K562 (cell line): ENCODE measurements around the gene SLC25A21.

Experiments
- POLR2AphosphoS5 ChIP-seq: IDR thresholded peaks from 2 replicates; pipeline ENCODE4 v1.6.1; 2011; ENCODE audit warnings: mild to moderate bottlenecking, low read depth, low read length, moderate library complexity; ENCODE audit not compliant: control insufficient read depth, insufficient read depth
- TF ChIP-seq, protein P1 (sequence below): sonication (generic); formaldehyde crosslinking; IDR thresholded peaks from 2 replicates; pipeline ENCODE4 v1.8.1; 2023; ENCODE audit warnings: mild to moderate bottlenecking, missing genetic modification reagents

DNA sequence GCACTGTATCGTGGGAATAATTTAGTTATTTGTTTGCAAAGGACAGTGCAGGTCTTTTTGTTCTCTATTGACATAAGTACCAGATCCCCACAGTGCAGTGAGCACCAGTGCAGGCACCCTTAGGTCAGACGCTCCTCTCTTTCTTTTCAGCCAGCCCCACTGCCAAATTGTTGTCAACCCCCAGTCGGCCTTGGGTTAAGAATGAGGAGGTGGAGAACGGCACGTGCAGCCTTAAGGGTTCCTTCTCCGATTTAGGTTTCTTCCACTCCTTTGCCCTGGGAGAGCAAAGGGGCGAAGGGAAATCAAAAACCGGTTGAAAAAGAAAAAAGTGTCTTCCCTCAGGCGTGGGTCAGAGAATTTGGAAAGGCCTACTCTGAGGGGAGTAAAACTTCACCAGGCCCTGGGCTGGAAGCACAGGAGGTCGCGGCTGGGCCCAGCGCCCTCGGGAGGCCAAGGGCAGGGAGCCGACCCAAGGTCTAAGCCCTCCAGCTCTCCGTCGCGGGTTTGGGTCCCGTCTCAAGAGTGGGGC is 506.5 kb downstream of the SLC25A21 start:
- TF ChIP-seq POLR2AphosphoS5, result no peak
- TF ChIP-seq, protein P1, sequence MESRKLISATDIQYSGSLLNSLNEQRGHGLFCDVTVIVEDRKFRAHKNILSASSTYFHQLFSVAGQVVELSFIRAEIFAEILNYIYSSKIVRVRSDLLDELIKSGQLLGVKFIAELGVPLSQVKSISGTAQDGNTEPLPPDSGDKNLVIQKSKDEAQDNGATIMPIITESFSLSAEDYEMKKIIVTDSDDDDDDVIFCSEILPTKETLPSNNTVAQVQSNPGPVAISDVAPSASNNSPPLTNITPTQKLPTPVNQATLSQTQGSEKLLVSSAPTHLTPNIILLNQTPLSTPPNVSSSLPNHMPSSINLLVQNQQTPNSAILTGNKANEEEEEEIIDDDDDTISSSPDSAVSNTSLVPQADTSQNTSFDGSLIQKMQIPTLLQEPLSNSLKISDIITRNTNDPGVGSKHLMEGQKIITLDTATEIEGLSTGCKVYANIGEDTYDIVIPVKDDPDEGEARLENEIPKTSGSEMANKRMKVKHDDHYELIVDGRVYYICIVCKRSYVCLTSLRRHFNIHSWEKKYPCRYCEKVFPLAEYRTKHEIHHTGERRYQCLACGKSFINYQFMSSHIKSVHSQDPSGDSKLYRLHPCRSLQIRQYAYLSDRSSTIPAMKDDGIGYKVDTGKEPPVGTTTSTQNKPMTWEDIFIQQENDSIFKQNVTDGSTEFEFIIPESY (CRISPR knock-in tag), result no peak
